Stimulated activated naive CD4-positive, alpha-beta T cell treated with Interleukin-2 at 50 U/mL for 16 hours (primary cell): ENCODE results near the gene RWDD1.
A peak's percentile ranks its signal among the peaks of the same experiment; 100 is the strongest.
"Not testable (repeated sequence)": the region's sequence is repeated elsewhere in the genome, so short reads cannot be mapped to it uniquely, and the experiment has no call there.

Experiments used
- DNase-seq: peaks from one replicate; lab custom pipeline; 2025; lab: John Stamatoyannopoulos, UW

Gene RWDD1

GRCh38 chr6:116561377-116562018 lies 9.8 kb upstream of the RWDD1 start:
- peak; percentile 30 for DNase-seq

GRCh38 chr6:116562019-116562403 lies 9.3 kb upstream of the RWDD1 start:
- no peak for DNase-seq

DNA sequence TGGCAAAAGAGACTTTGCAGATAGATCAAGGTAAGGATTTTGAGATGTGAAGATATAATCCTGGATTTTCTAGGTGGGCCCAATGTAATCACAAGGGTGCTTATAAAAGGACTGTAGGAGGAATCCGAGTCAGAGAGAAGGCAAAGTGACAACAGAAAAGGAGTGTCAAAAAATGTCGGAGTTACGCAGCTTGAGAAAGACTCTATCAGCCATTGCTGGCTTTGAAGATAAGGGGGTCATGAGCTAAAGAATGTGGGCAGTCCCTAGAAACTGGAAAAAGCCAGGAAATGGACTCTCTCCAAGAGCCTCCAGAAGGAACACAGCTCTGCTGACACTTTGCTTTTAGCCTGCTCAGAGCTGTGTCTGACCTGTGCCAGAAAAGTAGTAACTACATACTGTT lies 8.7 kb upstream of the RWDD1 start:
- no peak for DNase-seq

GRCh38 chr6:116563830-116564229 lies 7.5 kb upstream of the RWDD1 start:
- no peak for DNase-seq

GRCh38 chr6:116564311-116564710 lies 7.0 kb upstream of the RWDD1 start:
- no peak for DNase-seq

GRCh38 chr6:116564921-116565872 lies 6.1 kb upstream of the RWDD1 start:
- DNase-seq: no peak

- DNase-seq: no peak
These were observed 3.2 kb upstream of the RWDD1 start for GRCh38 chr6:116568111-116568510.

- DNase-seq: no peak
These were observed 2.2 kb upstream of the RWDD1 start for GRCh38 chr6:116568821-116569755.

DNA sequence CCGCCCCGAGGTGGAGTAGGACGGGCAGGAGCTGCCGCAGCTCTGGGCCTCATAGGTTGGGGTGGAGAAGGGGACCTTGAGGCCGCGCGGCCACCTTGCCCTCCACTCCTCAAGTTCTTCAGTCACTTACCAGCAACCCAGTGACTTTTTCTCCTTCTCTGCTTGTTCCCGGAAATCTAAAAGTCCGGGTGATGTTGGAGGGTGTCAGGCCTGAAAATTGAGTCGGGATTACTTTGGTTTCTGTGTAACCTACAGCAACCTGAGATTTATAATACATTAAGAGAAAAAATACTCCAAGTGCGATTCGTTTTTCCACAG lies 338 bp downstream of the RWDD1 start:
- no peak for DNase-seq

DNA sequence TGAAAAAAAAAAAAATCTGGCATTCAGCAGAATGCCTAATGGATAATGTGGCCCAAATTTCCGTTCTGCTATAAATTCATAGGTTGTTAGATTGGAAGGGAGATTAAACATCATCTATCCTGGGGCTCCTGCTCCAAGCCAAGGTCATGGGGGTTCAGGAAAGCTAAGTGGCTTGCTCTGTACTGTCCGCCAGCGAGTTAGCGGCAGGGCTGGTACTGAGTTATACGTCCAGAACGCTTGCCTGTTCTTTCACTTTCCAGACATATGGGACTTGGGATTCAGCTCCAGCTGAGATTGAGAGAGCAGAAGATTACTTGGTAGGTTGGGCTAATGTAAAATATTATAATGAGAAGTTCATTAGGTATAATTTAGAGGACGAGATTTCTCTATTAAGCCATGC lies 858 bp downstream of the RWDD1 start:
- no peak for DNase-seq

GRCh38 chr6:116575227-116575626 lies 3.9 kb downstream of the RWDD1 start:
- no peak for DNase-seq

DNA sequence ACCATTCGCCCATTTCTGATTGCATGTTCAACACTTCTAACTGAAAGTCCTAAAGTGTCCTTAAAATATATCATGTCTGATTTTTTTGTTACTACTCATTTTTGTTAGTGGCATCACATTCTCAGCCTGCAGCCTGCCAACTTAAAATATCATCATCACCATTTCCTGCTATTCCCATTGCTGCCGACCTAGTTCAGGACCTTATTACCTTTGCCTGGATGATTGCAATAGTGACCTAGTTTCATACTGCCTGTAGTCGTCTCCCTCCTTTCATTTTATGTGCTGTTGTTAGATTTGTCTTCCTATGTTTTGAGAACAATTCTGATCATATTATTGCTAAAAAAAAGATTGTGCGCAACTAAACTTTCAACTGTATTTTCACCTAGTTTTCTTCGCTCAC lies 6.2 kb downstream of the RWDD1 start:
- no peak for DNase-seq

DNA sequence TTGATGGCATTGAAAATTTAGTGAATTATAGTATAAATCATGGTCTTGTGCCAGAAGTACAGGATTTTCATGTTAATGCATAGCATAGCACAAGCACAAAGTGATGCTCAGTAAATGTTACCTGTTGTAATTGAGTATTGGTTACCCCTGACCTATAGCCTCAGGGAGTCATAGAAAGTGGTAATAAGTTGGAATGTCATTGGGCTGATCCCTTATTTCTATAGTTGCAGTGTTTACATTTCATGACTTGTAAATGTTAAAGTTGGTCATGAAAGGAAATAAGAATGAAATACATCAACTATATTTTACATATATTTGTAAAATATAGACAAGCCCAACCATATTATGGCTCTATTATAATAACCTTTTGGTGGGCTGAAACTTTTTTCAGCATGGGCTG lies 7.0 kb downstream of the RWDD1 start:
- DNase-seq: no peak

DNA sequence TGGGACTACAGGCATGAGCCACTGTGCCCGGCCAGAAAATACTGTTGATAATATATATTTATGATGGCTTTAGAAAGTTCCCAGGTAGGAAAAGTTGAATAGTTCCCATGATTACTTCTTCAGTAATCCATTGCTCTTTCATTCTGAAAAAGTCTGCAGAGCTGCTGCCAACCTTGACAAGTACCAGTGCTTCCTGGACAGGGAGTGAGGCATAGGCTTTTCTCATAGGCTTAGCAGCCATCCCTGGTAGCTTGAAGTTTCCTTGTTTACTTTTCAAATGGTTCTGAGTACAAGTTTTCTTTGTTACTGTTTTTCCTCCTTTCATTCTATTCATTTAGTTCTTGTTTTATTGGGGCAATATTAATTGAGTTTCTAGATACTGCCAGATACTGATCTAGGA lies 7.8 kb downstream of the RWDD1 start:
- no peak for DNase-seq

- no peak for DNase-seq
These were observed 8.9 kb downstream of the RWDD1 start for GRCh38 chr6:116580198-116580597.

DNA sequence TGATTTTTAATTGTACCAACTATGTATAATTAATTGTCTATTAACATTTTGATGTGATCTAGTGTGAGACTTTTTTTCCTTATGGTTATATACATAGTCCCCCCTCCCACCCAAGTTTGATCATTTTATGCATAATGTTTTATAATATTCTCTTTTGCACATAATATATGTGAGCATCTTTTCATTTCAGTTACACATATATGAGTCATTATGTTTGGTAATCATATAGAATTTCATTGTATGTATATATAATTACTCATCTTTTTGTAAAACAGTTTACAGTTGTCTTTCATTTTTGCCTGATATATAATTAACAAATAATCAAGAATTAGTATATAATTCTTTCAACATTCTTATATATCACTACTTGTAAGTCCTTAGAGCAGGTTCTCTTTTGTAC lies 15.0 kb downstream of the RWDD1 start:
- DNase-seq: no peak

DNA sequence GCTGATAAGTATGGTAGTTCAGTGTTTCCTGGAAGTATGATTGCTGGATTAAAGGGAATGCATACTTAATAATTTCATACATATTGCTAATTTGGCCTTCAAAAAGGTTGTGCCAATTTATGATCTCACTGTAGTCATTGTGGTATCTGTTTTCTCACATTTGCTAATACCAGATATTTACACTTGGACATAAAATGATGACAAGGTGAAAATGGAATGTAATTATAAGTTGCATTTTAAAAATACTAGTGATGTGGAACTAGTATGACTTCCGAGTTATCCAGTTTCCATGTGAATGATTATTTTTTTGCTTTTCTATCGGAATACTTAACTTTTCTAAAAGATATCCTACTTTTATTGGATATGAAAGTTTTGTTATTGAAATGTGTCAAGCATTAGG lies 15.4 kb downstream of the RWDD1 start:
- DNase-seq: no peak

DNA sequence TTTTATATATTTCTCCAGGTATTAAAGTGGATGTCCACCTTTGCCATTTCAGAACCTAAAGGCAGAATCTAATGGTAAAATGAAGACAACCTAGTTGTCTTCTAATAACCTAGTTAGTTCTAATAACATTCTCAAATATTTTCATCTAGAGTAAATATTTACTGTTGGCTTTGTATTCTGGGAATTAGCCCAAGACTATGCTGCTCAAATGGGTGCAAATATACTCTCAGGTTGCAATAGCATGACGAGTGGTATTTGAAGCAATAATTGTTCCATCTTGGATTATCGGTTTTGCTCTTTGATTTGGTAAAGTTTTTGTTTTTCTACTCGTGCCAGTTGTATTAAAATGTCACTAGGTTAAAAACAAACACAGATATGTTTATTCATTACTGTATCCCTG lies 23.9 kb downstream of the RWDD1 start:
- no peak for DNase-seq

DNA sequence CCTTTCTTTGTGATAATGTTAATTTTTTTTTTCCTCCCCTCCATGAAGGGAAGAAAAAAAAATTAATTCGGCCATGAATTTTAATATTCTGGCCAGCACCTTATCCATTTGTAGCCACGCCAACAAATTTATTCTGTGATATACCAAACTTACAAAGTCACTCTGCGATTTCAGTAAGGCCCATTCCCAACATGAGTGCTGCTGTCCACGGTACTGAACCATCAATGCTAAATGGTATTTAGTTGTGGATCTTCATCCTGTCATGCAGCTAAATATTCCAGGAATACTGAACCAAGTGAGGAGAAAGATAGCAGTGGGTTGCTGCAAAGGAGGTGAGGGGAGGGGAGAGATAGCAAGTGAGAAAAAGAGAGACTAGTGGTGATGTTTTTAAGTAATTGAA lies 25.5 kb downstream of the RWDD1 start:
- no peak for DNase-seq

GRCh38 chr6:116603916-116604315 lies 32.6 kb downstream of the RWDD1 start:
- DNase-seq: not testable (repeated sequence)

GRCh38 chr6:116604868-116605267 lies 33.6 kb downstream of the RWDD1 start:
- DNase-seq: not testable (repeated sequence)

DNA sequence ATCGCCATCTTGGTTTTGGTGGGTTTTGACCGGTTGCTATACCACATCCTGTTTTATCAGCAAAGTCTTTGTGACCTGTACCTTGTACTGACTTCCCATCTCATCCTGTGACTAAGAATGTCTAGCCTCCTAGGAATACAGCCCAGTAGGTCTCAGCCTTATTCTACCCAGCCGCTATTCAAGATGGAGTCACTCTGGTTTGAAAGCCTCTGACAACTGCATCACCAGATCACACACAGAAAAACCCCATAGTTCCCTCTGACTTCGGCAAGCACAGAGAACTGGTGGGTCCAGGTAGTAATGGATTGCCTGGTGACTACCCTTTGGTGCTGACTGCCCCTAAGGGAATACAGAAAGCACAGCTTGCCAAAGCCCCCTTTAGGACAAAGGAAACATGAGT lies 34.6 kb downstream of the RWDD1 start:
- DNase-seq: no peak

DNA sequence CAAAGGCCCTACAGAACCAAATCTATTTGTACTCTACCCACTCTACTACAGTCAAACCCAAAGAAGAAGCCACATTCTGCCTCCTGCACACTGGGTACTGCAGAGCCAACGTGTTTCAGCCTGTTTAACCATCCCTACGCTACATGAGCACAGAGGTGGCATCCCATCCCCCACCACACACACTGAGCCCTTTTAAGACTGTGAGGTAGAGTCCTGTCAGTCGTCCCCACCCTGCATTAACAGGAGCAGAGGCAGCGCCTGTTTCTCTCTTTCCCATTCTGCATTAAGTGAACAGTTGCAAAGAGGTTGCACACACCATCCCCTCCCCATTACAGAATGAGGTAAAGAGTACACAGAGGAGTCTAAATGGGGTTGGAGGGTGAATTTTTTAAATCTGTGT lies 39.8 kb downstream of the RWDD1 start:
- DNase-seq: no peak
